Endothelial cell of umbilical vein (primary cell): ENCODE results near the gene DENND4A. TPM values are rescaled to one million over a fixed set of nuclear protein-coding genes. Genes with fewer than 3 reads are reported as not detected.

Experiments
- BruUV-seq: library from RNA; stranded (reverse); fragments of 400-500 nt; replicated peaks from 2 replicates; lab custom pipeline; 2021; lab: Mats Ljungman, UMichigan
- CTCF ChIA-PET: fragments of 300-600, 350-600 bp; sonication (Branson Sonifier 250); formaldehyde crosslinking; loops from one replicate; lab custom pipeline; 2021; ENCODE audit warnings: antibody characterized with exemption, inconsistent platforms; lab: Charles Lee
- POLR2A ChIA-PET: fragments of 300-600, 350-600 bp; sonication (Branson Sonifier 250); formaldehyde crosslinking; loops from one replicate; lab custom pipeline; 2021; ENCODE audit warnings: antibody characterized with exemption, inconsistent platforms; lab: Charles Lee
- DNase-seq: peaks from one replicate; pipeline ENCODE4 v3.0.0-alpha.2; 2011; ENCODE audit warnings: low read depth, low spot score
- FAIRE-seq: peaks from 2 replicates; lab custom pipeline; 2011; peaks lifted over from hg19 to GRCh38; lab: Jason Lieb, UNC
- H2AFZ ChIP-seq: 2 replicates; pipeline ENCODE4 v1.6.0; 2012; ENCODE audit warnings: low read depth, low read length, control low read depth, inconsistent platforms
- H3K27ac ChIP-seq: 2 replicates; pipeline ENCODE4 v1.5.1; 2011; ENCODE audit warnings: low read depth, mild to moderate bottlenecking, control low read depth, low read length, moderate library complexity; ENCODE audit not compliant: insufficient read depth
- H3K27me3 ChIP-seq, 2 experiments: 2 replicates each; pipeline versions ENCODE4 v1.6.0 to v1.6.1; 2011; ENCODE audit warnings: low read length in 2 of 2, mixed read lengths in 1 of 2; ENCODE audit not compliant: control insufficient read depth in 2 of 2, insufficient read depth in 2 of 2
- H3K36me3 ChIP-seq, 2 experiments: 2 replicates in 1 of 2; 3 replicates in 1 of 2; pipeline ENCODE4 v1.5.1; 2011; ENCODE audit warnings: low read length in 2 of 2, mild to moderate bottlenecking in 1 of 2, moderate library complexity in 1 of 2; ENCODE audit not compliant: control insufficient read depth in 2 of 2, insufficient read depth in 2 of 2; ENCODE audit errors: extremely low read depth in 1 of 2
- H3K4me1 ChIP-seq: 3 replicates; pipeline ENCODE4 v1.5.1; 2011; ENCODE audit warnings: mild to moderate bottlenecking, low read length; ENCODE audit not compliant: control insufficient read depth, insufficient read depth; ENCODE audit errors: extremely low read depth
- H3K4me2 ChIP-seq: 2 replicates; pipeline ENCODE4 v1.6.1; 2011; ENCODE audit warnings: low read length, control low read depth, mixed read lengths; ENCODE audit not compliant: insufficient read depth
- H3K4me3 ChIP-seq, 3 experiments: fragments of 200-600 bp in 1 of 3; sonication (generic), shearing (Covaris generic) in 1 of 3; replicated peaks in 1 of 3; 2 replicates each; pipeline ENCODE4 v1.5.1; 2011 to 2016; ENCODE audit warnings: control low read depth in 3 of 3, low read length in 3 of 3, mild to moderate bottlenecking in 2 of 3, inconsistent platforms in 1 of 3, low read depth in 1 of 3, moderate library complexity in 1 of 3; ENCODE audit not compliant: insufficient read depth in 1 of 3
- H3K79me2 ChIP-seq: 2 replicates; pipeline ENCODE4 v1.6.0; 2012; ENCODE audit warnings: low read length, inconsistent platforms; ENCODE audit not compliant: control insufficient read depth, insufficient read depth
- H3K9ac ChIP-seq: replicated peaks from 2 replicates; pipeline ENCODE3; 2011; ENCODE audit warnings: low read length, control low read depth; ENCODE audit not compliant: insufficient read depth; ENCODE audit errors: extremely low read depth
- H3K9me1 ChIP-seq: replicated peaks from 3 replicates; pipeline ENCODE4 v1.6.0; 2011; ENCODE audit warnings: mild to moderate bottlenecking, low read length; ENCODE audit not compliant: control insufficient read depth, insufficient read depth; ENCODE audit errors: extremely low read depth
- H3K9me3 ChIP-seq: replicated peaks from 2 replicates; pipeline ENCODE4 v1.5.1; 2012; ENCODE audit warnings: low read length, inconsistent platforms; ENCODE audit not compliant: control insufficient read depth, insufficient read depth
- H4K20me1 ChIP-seq: replicated peaks from 2 replicates; pipeline ENCODE3; 2011; ENCODE audit warnings: mild to moderate bottlenecking, low read length; ENCODE audit not compliant: control insufficient read depth, insufficient read depth; ENCODE audit errors: extremely low read depth
- CTCF ChIP-seq, 2 donors: IDR thresholded peaks; 1 replicate in 1 of 2; 2 replicates in 1 of 2; pipeline ENCODE4 v1.5.1; 2011; ENCODE audit warnings: low read length in 2 of 2, mild to moderate bottlenecking in 2 of 2, moderate library complexity in 2 of 2, control low read depth in 1 of 2, inconsistent platforms in 1 of 2, low read depth in 1 of 2; ENCODE audit not compliant: insufficient read depth in 1 of 2; ENCODE audit errors: extremely low read depth in 1 of 2
- FOS ChIP-seq: IDR thresholded peaks from 2 replicates; pipeline ENCODE4 v1.6.1; 2011; ENCODE audit warnings: mild to moderate bottlenecking, low read length, moderate library complexity, borderline replicate concordance; ENCODE audit not compliant: insufficient read depth
- JUN ChIP-seq: IDR thresholded peaks from 2 replicates; pipeline ENCODE4 v1.6.1; 2011; ENCODE audit warnings: borderline replicate concordance, low read depth; ENCODE audit not compliant: insufficient read length, insufficient read depth
- MYC ChIP-seq: IDR thresholded peaks from one replicate; pipeline ENCODE4 v1.6.1; 2011; ENCODE audit warnings: mild to moderate bottlenecking, low read depth, low read length
- POLR2A ChIP-seq: IDR thresholded peaks from 2 replicates; pipeline ENCODE4 v1.6.1; 2012; ENCODE audit warnings: low read depth, mild to moderate bottlenecking, control low read depth, low read length
- dilution Hi-C: fragments of 300-500 bp; cut with MboI; formaldehyde crosslinking; loops from one replicate; pipeline ENCODE4 v1.15.0; 2019; ENCODE audit warnings: low sequenced_read_pairs; ENCODE audit not compliant: extremely low pct_ligation_motif_present
- intact Hi-C: fragments of 100-400 bp; cut with micrococcal nuclease; formaldehyde crosslinking; loops from one replicate; pipeline ENCODE4 v1.10.0; 2022
- polyA plus RNA-seq, 4 experiments: library from polyadenylated mRNA; depleted of rRNA in 3 of 4; stranded (reverse) in 3 of 4; unstranded in 1 of 4; fragments of >200 nt; gene quantifications; 2 replicates each; pipeline versions ENCODE4 v1.2.1 to v1.2.3, GENCODE V29; 2011 to 2012; ENCODE audit warnings: missing spikeins in 1 of 4
- total RNA-seq: library from RNA; stranded (reverse); gene quantifications from 2 replicates; pipeline ENCODE4 v1.2.3, GENCODE V29; 2021

Gene DENND4A
- total and polyA plus RNA-seq, 2 donors (not counting 3 experiments of a cell fraction or from before 2014, with no cell fraction given), result 5.7 to 22.2 TPM

GRCh38 chr15:65638681-65639089 lies 153.4 kb downstream of the DENND4A start:
- Histone ChIP-seq H3K36me3 (no peaks in the 10 kb centered on the region), H2AFZ (peak overlapping the region; percentile 21), H3K4me3 (no peak overlapping the region), H3K9ac (no peak overlapping the region), H3K27ac (no peak overlapping the region), H4K20me1 (no peaks in the 10 kb centered on the region), H3K9me3 (no peaks in the 10 kb centered on the region), H3K9me1 (no peaks in the 10 kb centered on the region), H3K4me2 (peak overlapping the region; percentile 19), H3K79me2 (no peaks in the 10 kb centered on the region), H3K27me3 (no peaks in the 10 kb centered on the region), H3K4me1 (peaks cover 20% of the 10 kb centered on the region)
- DNase-seq (peak; percentile 74), FAIRE-seq (peak; percentile 93)
- dilution Hi-C loops, result no loop called here
- intact Hi-C loops, result loop anchor here (1.0 to 10.0 kb wide), 4 partner anchors 191 to 306 kb away; partner anchors contain the start of gene RAB11A
- TF ChIP-seq MYC, result no peak
- peak; percentile 72 for TF ChIP-seq CTCF (IDR thresholded peaks at IDR 0.05; ENCODE audit: extremely low read depth in 1 of 2, insufficient read depth in 1 of 2, low read depth in 1 of 2, low read length in 2 of 2)
- ChIA-PET CTCF (interaction anchor here (0.6 to 3.7 kb wide), 14 partner anchors 10 to 341 kb away, joined by 3 to 25 read pairs (median 6); partner anchors contain the start of genes INTS14 and RAB11A), POLR2A (no interaction called here)
- BruUV-seq, result no TSS peak

GRCh38 chr15:65638109-65638508 lies 154.0 kb downstream of the DENND4A start:
- H3K27ac ChIP-seq, result no peak overlapping the region
- no peaks in the 10 kb centered on the region for H4K20me1 ChIP-seq
- H3K9me3 ChIP-seq, result no peaks in the 10 kb centered on the region
- H2AFZ ChIP-seq, result no peak overlapping the region
- FAIRE-seq, result no peak
- H3K79me2 ChIP-seq, result no peaks in the 10 kb centered on the region
- no peak overlapping the region for H3K4me2 ChIP-seq
- dilution Hi-C loops (no loop called here), intact Hi-C loops (loop anchor here (1.0 to 10.0 kb wide), 4 partner anchors 191 to 307 kb away; partner anchors contain the start of gene RAB11A)
- H3K27me3 ChIP-seq, result no peaks in the 10 kb centered on the region
- POLR2A ChIA-PET, result no interaction called here
- no peaks in the 10 kb centered on the region for H3K36me3 ChIP-seq
- no TSS peak for BruUV-seq
- no peaks in the 10 kb centered on the region for H3K9me1 ChIP-seq
- CTCF ChIA-PET, result interaction anchor here (0.7 to 3.7 kb wide), 15 partner anchors 10 to 342 kb away, joined by 3 to 25 read pairs (median 5); partner anchors contain the start of gene INTS14
- no peak overlapping the region for H3K4me3 ChIP-seq
- TF ChIP-seq POLR2A, result no peak
- no peak for TF ChIP-seq FOS
- no peak for TF ChIP-seq JUN
- no peak for DNase-seq
- peaks cover 15% of the 10 kb centered on the region for H3K4me1 ChIP-seq
- no peak overlapping the region for H3K9ac ChIP-seq
